Measurements from ENCODE around the gene RASSF5. TPM values are rescaled to one million over a fixed set of nuclear protein-coding genes. Genes with fewer than 3 reads are reported as not detected.
A peak's percentile ranks its signal among the peaks of the same experiment; 100 is the strongest.

The RASSF5 gene
- total and polyA plus RNA-seq, 2 of the 13 experiments (the other 11 are each of a cell fraction or from before 2014, with no cell fraction given): 0.18 to 0.40 TPM

GRCh38 chr1:206498685-206499084, 8.6 kb upstream of the RASSF5 start:
- Histone ChIP-seq H3K9me3 (ENCODE audit: low read length) (no peaks in the 10 kb centered on the region), H4K20me1 (ENCODE audit: insufficient read depth, low read length) (no peaks in the 10 kb centered on the region), H3K4me3 (replicated peaks in 1 of 3; ENCODE audit: insufficient read depth in 1 of 3, low read depth in 2 of 3, low read length in 3 of 3) (no peak overlapping the region), H2AFZ (ENCODE audit: low read length) (no peak overlapping the region), H3K79me2 (ENCODE audit: insufficient read depth, low read length) (no peaks in the 10 kb centered on the region), H3K9ac (ENCODE audit: insufficient read depth, low read depth, low read length) (no peak overlapping the region), H3K27me3 (ENCODE audit: control insufficient read depth in 1 of 2, insufficient read depth in 2 of 2, low read length in 2 of 2) (no peaks in the 10 kb centered on the region), H3K27ac (ENCODE audit: extremely low read length, insufficient read depth, low read length) (no peak overlapping the region), H3K4me1 (ENCODE audit: insufficient read depth, low read length) (peaks cover 10% of the 10 kb centered on the region; the same call in 1 of the 2 replicates), H3K4me2 (ENCODE audit: low read depth, low read length) (no peak overlapping the region), H3K36me3 (replicated peaks in 1 of 2; ENCODE audit: control insufficient read depth in 1 of 2, insufficient read depth in 2 of 2, low read length in 2 of 2) (no peaks in the 10 kb centered on the region; a peak in 1 of 5 replicates)
- CTCF ChIA-PET (ENCODE audit: low intra/inter-chr PET ratio, low total read pairs): no interaction called here
- ATAC-seq (no peak), FAIRE-seq (no peak), DNase-seq (ENCODE audit: low spot score) (no peak)
- no TSS peak for BruUV-seq (replicated peaks)
- intact Hi-C loops (cut with micrococcal nuclease; ENCODE audit: unreplicated experiment): no loop called here
- in situ Hi-C loops (cut with HindIII; ENCODE audit: extremely low pct_ligation_motif_present, low pct_unique_long_range_greater_than_20kb): no loop called here
- POLR2A ChIA-PET: no interaction called here
- 28% methylated on average over 2 of the region's 2 CpGs for WGBS (ENCODE audit: low lambda C conversion rate)
- TF ChIP-seq TEAD3 (CRISPR knock-in tag; optimal IDR thresholded peaks at IDR 0.05; ENCODE audit: borderline replicate concordance) (peak; percentile 75), ESRRA (CRISPR knock-in tag; IDR thresholded peaks at IDR 0.05; ENCODE audit: low read depth) (no peak)

DNA sequence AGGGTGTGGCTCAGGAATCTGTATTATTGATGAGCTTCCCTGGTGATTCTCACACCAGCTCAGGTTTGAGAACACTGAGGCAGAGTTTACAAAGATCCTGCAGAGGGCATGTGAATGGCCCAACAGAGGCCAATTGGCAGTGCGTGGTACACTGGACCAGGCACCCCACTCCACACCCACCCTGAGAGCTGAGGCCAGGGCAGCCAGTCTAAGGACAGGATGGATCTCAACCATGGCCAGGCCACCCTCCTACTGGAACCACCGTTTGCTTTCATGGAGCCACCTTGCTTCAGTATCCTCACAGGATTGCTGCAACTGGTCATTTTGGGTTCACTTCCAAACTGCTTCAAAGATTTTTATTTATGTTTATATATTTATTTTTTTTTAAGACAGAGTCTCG, 7.3 kb upstream of the RASSF5 start:
- Histone ChIP-seq H3K27me3 (ENCODE audit: control insufficient read depth in 1 of 2, insufficient read depth in 2 of 2, low read length in 2 of 2) (0 out of 5 replicates have a peak, but pooled peaks cover 0 to 3% of the 10 kb centered on the region in 2 experiments), H3K9me3 (ENCODE audit: low read length) (no peaks in the 10 kb centered on the region), H3K36me3 (replicated peaks in 1 of 2; ENCODE audit: control insufficient read depth in 1 of 2, insufficient read depth in 2 of 2, low read length in 2 of 2) (no peaks in the 10 kb centered on the region), H2AFZ (ENCODE audit: low read length) (no peak overlapping the region), H3K4me2 (ENCODE audit: low read depth, low read length) (no peak overlapping the region), H3K79me2 (ENCODE audit: insufficient read depth, low read length) (no peaks in the 10 kb centered on the region), H3K4me3 (replicated peaks in 1 of 3; ENCODE audit: insufficient read depth in 1 of 3, low read depth in 2 of 3, low read length in 3 of 3) (no peak overlapping the region), H3K27ac (ENCODE audit: extremely low read length, insufficient read depth, low read length) (no peak overlapping the region), H3K9ac (ENCODE audit: insufficient read depth, low read depth, low read length) (no peak overlapping the region), H4K20me1 (ENCODE audit: insufficient read depth, low read length) (no peaks in the 10 kb centered on the region), H3K4me1 (ENCODE audit: insufficient read depth, low read length) (peaks cover 16% of the 10 kb centered on the region; the same call in 1 of the 2 replicates)
- in situ Hi-C loops (cut with HindIII; ENCODE audit: extremely low pct_ligation_motif_present, low pct_unique_long_range_greater_than_20kb): no loop called here
- BruUV-seq (replicated peaks): no TSS peak
- no peak for ATAC-seq
- no peak for FAIRE-seq
- ChIA-PET CTCF (ENCODE audit: low intra/inter-chr PET ratio, low total read pairs) (no interaction called here), POLR2A (no interaction called here)
- no peak for DNase-seq (ENCODE audit: low spot score)
- WGBS (ENCODE audit: low lambda C conversion rate): 82% methylated on average over 2 of the region's 3 CpGs
- intact Hi-C loops (cut with micrococcal nuclease; ENCODE audit: unreplicated experiment): no loop called here
- TF ChIP-seq CREB1 (IDR thresholded peaks at IDR 0.05): no peak
- TF ChIP-seq CREB1 (CRISPR knock-in tag; IDR thresholded peaks at IDR 0.05): no peak
- no peak for TF ChIP-seq MAFF (IDR thresholded peaks at IDR 0.05; ENCODE audit: low read depth, low read length)
- no peak for TF ChIP-seq ZNF550 (CRISPR knock-in tag; IDR thresholded peaks at IDR 0.05; ENCODE audit: borderline replicate concordance)
- no peak for TF ChIP-seq ZNF614 (CRISPR knock-in tag; IDR thresholded peaks at IDR 0.05; ENCODE audit: borderline replicate concordance)
- TF ChIP-seq ZNF777 (CRISPR knock-in tag; IDR thresholded peaks at IDR 0.05): no peak
- TF ChIP-seq ZNF883 (CRISPR knock-in tag; IDR thresholded peaks at IDR 0.05; ENCODE audit: not compliant biosample characterization): no peak
- no peak for TF ChIP-seq ZHX2 (IDR thresholded peaks at IDR 0.05; ENCODE audit: low read depth)
- no peak for TF ChIP-seq ZHX2 (CRISPR knock-in tag; IDR thresholded peaks at IDR 0.05; ENCODE audit: borderline replicate concordance)
- TF ChIP-seq ZNF460 (CRISPR knock-in tag; IDR thresholded peaks at IDR 0.05; ENCODE audit: borderline replicate concordance): no peak
- TF ChIP-seq PTBP1 (IDR thresholded peaks at IDR 0.05; ENCODE audit: low read depth, low read length, poor library complexity, severe bottlenecking): no peak
- TF ChIP-seq YEATS2 (CRISPR knock-in tag; IDR thresholded peaks at IDR 0.05; ENCODE audit: borderline replicate concordance): no peak
